OCI-LY3 (cell line): ENCODE results near the gene ZNF605.

Experiments used
- H2AFZ ChIP-seq: fragments of 200-600, 300-600 bp; shearing (Covaris generic); 2 replicates; pipeline ENCODE4 v1.6.0; 2014; ENCODE audit warnings: antibody characterized with exemption, low read depth, low read length
- H3K27ac ChIP-seq: fragments of 200-600, 300-600 bp; sonication (generic); 2 replicates; pipeline ENCODE4 v1.5.1; 2014; ENCODE audit warnings: mild to moderate bottlenecking, low read length, moderate library complexity, mixed read lengths
- H3K27me3 ChIP-seq: fragments of 200-600, 300-600 bp; sonication (generic); 2 replicates; pipeline ENCODE4 v1.6.1; 2014; ENCODE audit warnings: low read depth, low read length, mixed read lengths
- H3K36me3 ChIP-seq: fragments of 200-600, 300-600 bp; sonication (generic); replicated peaks from 2 replicates; pipeline ENCODE3; 2014; ENCODE audit warnings: low read depth, low read length, mixed read lengths
- H3K4me1 ChIP-seq: fragments of 300-600, 200-600 bp; sonication (generic); 2 replicates; pipeline ENCODE4 v1.6.1; 2014; ENCODE audit warnings: low read length, mixed read lengths
- H3K4me2 ChIP-seq: fragments of 200-600, 300-600 bp; sonication (generic); 2 replicates; pipeline ENCODE4 v1.6.1; 2014; ENCODE audit warnings: low read length, mixed read lengths
- H3K4me3 ChIP-seq: fragments of 300-600, 200-600 bp; sonication (generic); 2 replicates; pipeline ENCODE4 v1.5.1; 2014; ENCODE audit warnings: antibody characterized with exemption, mild to moderate bottlenecking, low read length, moderate library complexity
- H3K79me2 ChIP-seq: fragments of 300-600, 200-600 bp; shearing (Covaris generic); 2 replicates; pipeline ENCODE4 v1.6.1; 2014; ENCODE audit warnings: mild to moderate bottlenecking, low read length, mixed read lengths
- H3K9ac ChIP-seq: fragments of 300-600, 200-600 bp; shearing (Covaris generic); 2 replicates; pipeline ENCODE4 v1.6.0; 2014; ENCODE audit warnings: mild to moderate bottlenecking, low read length, moderate library complexity
- H3K9me3 ChIP-seq: fragments of 200-600, 300-600 bp; shearing (Covaris generic); 2 replicates; pipeline ENCODE4 v1.6.1; 2014; ENCODE audit warnings: low read length, mixed read lengths; ENCODE audit not compliant: insufficient read depth
- H4K20me1 ChIP-seq: fragments of 200-600, 300-600 bp; sonication (generic); 2 replicates; pipeline ENCODE4 v1.6.1; 2016; ENCODE audit warnings: low read length, mixed read lengths; ENCODE audit not compliant: insufficient read depth
- TF ChIP-seq, protein P1 (sequence below): fragments of 200-600, 300-600 bp; sonication (generic); IDR thresholded peaks from 2 replicates; pipeline ENCODE4 v1.5.1; 2014; ENCODE audit warnings: antibody characterized with exemption, low read length, low read depth

The ZNF605 gene

DNA sequence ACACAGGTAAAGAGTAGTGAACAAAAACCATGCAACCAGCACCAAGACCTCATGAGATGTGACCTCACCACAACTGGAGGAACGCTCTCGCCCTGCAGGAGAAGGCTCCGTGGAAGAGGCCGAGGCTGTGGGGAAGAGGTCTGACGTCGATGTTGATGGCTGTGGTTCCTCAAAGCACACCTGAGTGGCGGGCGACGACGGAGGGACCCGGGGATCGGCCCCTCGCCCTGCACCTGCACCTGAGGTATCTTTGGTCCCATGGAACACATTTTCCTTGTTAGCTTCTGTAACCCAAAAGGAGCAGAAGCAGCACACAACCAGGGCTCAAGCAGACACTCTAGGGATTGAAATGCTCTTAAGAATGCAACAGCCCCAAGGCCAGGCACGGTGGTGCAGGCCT lies 86.6 kb downstream of the ZNF605 start:
- H3K4me1 ChIP-seq: no peaks in the 10 kb centered on the region
- H3K36me3 ChIP-seq: no peaks in the 10 kb centered on the region
- no peaks in the 10 kb centered on the region for H3K27me3 ChIP-seq
- TF ChIP-seq, protein P1, sequence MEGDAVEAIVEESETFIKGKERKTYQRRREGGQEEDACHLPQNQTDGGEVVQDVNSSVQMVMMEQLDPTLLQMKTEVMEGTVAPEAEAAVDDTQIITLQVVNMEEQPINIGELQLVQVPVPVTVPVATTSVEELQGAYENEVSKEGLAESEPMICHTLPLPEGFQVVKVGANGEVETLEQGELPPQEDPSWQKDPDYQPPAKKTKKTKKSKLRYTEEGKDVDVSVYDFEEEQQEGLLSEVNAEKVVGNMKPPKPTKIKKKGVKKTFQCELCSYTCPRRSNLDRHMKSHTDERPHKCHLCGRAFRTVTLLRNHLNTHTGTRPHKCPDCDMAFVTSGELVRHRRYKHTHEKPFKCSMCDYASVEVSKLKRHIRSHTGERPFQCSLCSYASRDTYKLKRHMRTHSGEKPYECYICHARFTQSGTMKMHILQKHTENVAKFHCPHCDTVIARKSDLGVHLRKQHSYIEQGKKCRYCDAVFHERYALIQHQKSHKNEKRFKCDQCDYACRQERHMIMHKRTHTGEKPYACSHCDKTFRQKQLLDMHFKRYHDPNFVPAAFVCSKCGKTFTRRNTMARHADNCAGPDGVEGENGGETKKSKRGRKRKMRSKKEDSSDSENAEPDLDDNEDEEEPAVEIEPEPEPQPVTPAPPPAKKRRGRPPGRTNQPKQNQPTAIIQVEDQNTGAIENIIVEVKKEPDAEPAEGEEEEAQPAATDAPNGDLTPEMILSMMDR: no peak
- H3K27ac ChIP-seq: no peak overlapping the region
- no peaks in the 10 kb centered on the region for H4K20me1 ChIP-seq
- no peaks in the 10 kb centered on the region for H3K9me3 ChIP-seq
- no peaks in the 10 kb centered on the region for H3K79me2 ChIP-seq
- H2AFZ ChIP-seq: no peak overlapping the region
- H3K4me3 ChIP-seq: no peak overlapping the region
- no peak overlapping the region for H3K4me2 ChIP-seq
- H3K9ac ChIP-seq: no peak overlapping the region
